Keratinocyte (primary cell): ENCODE data around the gene PLEKHA6.

Experiments
- CTCF ChIP-seq, 3 experiments: IDR thresholded peaks in 1 of 3; conservative IDR thresholded peaks in 1 of 3; optimal IDR thresholded peaks in 1 of 3; 2 replicates in 2 of 3; 3 replicates in 1 of 3; pipeline versions ENCODE3 to v1.5.1; 2011; ENCODE audit warnings: low read length in 3 of 3, mild to moderate bottlenecking in 3 of 3, moderate library complexity in 2 of 3, control low read depth in 1 of 3, inconsistent platforms in 1 of 3; ENCODE audit not compliant: insufficient read depth in 2 of 3; ENCODE audit errors: extremely low read depth in 1 of 3
- EZH2 ChIP-seq: IDR thresholded peaks from one replicate; pipeline ENCODE4 v1.6.1; 2012; ENCODE audit warnings: inconsistent platforms, mild to moderate bottlenecking, low read length, moderate library complexity

GRCh38 chr1:204186597-204186996 lies 173.1 kb downstream of the PLEKHA6 start:
- TF ChIP-seq CTCF (optimal IDR thresholded peaks at IDR 0.05 in 1 of 3, IDR thresholded peaks at IDR 0.05 in 1 of 3, conservative IDR thresholded peaks at IDR 0.05 in 1 of 3; ENCODE audit: extremely low read depth in 1 of 3, insufficient read depth in 2 of 3, low read length in 3 of 3) (no peak), EZH2 (no peak)
